OCI-LY3 (cell line): Measurements from ENCODE around the gene SECTM1.

ENCODE experiments used
- H2AFZ ChIP-seq: fragments of 200-600, 300-600 bp; shearing (Covaris generic); 2 replicates; pipeline ENCODE4 v1.6.0; 2014; ENCODE audit warnings: antibody characterized with exemption, low read depth, low read length
- H3K27ac ChIP-seq: fragments of 200-600, 300-600 bp; sonication (generic); 2 replicates; pipeline ENCODE4 v1.5.1; 2014; ENCODE audit warnings: mild to moderate bottlenecking, low read length, moderate library complexity, mixed read lengths
- H3K27me3 ChIP-seq: fragments of 200-600, 300-600 bp; sonication (generic); 2 replicates; pipeline ENCODE4 v1.6.1; 2014; ENCODE audit warnings: low read depth, low read length, mixed read lengths
- H3K36me3 ChIP-seq: fragments of 200-600, 300-600 bp; sonication (generic); replicated peaks from 2 replicates; pipeline ENCODE3; 2014; ENCODE audit warnings: low read depth, low read length, mixed read lengths
- H3K4me1 ChIP-seq: fragments of 300-600, 200-600 bp; sonication (generic); 2 replicates; pipeline ENCODE4 v1.6.1; 2014; ENCODE audit warnings: low read length, mixed read lengths
- H3K4me2 ChIP-seq: fragments of 200-600, 300-600 bp; sonication (generic); 2 replicates; pipeline ENCODE4 v1.6.1; 2014; ENCODE audit warnings: low read length, mixed read lengths
- H3K4me3 ChIP-seq: fragments of 300-600, 200-600 bp; sonication (generic); 2 replicates; pipeline ENCODE4 v1.5.1; 2014; ENCODE audit warnings: antibody characterized with exemption, mild to moderate bottlenecking, low read length, moderate library complexity
- H3K79me2 ChIP-seq: fragments of 300-600, 200-600 bp; shearing (Covaris generic); 2 replicates; pipeline ENCODE4 v1.6.1; 2014; ENCODE audit warnings: mild to moderate bottlenecking, low read length, mixed read lengths
- H3K9ac ChIP-seq: fragments of 300-600, 200-600 bp; shearing (Covaris generic); 2 replicates; pipeline ENCODE4 v1.6.0; 2014; ENCODE audit warnings: mild to moderate bottlenecking, low read length, moderate library complexity
- H3K9me3 ChIP-seq: fragments of 200-600, 300-600 bp; shearing (Covaris generic); 2 replicates; pipeline ENCODE4 v1.6.1; 2014; ENCODE audit warnings: low read length, mixed read lengths; ENCODE audit not compliant: insufficient read depth
- H4K20me1 ChIP-seq: fragments of 200-600, 300-600 bp; sonication (generic); 2 replicates; pipeline ENCODE4 v1.6.1; 2016; ENCODE audit warnings: low read length, mixed read lengths; ENCODE audit not compliant: insufficient read depth
- CTCF ChIP-seq: fragments of 200-600, 300-600 bp; sonication (generic); IDR thresholded peaks from 2 replicates; pipeline ENCODE4 v1.5.1; 2014; ENCODE audit warnings: antibody characterized with exemption, low read length, low read depth
- EZH2phosphoT487 ChIP-seq: fragments of 200-600 bp; shearing (Covaris generic); IDR thresholded peaks from 2 replicates; pipeline ENCODE4 v1.6.1; 2018; ENCODE audit warnings: antibody characterized with exemption, mixed run types, low read depth

Gene SECTM1

GRCh38 chr17:82321947-82322466 lies 11.6 kb downstream of the SECTM1 start:
- Histone ChIP-seq H3K4me2 (peak overlapping the region; percentile 95), H3K36me3 (no peaks in the 10 kb centered on the region), H3K27ac (no peak overlapping the region), H3K27me3 (peaks cover 20% of the 10 kb centered on the region), H3K4me3 (peak overlapping the region; percentile 78), H3K4me1 (peaks cover 21% of the 10 kb centered on the region), H4K20me1 (no peaks in the 10 kb centered on the region), H3K9me3 (no peaks in the 10 kb centered on the region), H3K79me2 (no peaks in the 10 kb centered on the region), H3K9ac (peak overlapping the region; percentile 52; the same call in 1 of the 2 replicates), H2AFZ (no peak overlapping the region; the same call in 1 of the 2 replicates)
- TF ChIP-seq EZH2phosphoT487: no peak
- no peak for TF ChIP-seq CTCF

- TF ChIP-seq EZH2phosphoT487 (no peak), CTCF (peak; percentile 88)
- H3K79me2 ChIP-seq: no peaks in the 10 kb centered on the region
- H3K36me3 ChIP-seq: no peaks in the 10 kb centered on the region
- H3K4me1 ChIP-seq: peaks cover 21% of the 10 kb centered on the region
- peak overlapping the region; percentile 70 for H2AFZ ChIP-seq
- peak overlapping the region; percentile 52 for H3K9ac ChIP-seq
- H4K20me1 ChIP-seq: no peaks in the 10 kb centered on the region
- H3K27me3 ChIP-seq: peaks cover 20% of the 10 kb centered on the region
- H3K4me3 ChIP-seq: peak overlapping the region; percentile 78
- H3K4me2 ChIP-seq: peak overlapping the region; percentile 95
- H3K9me3 ChIP-seq: no peaks in the 10 kb centered on the region
- H3K27ac ChIP-seq: peak overlapping the region; percentile 14; the same call in 1 of the 2 replicates
Observed at GRCh38 chr17:82320956-82321927, 12.3 kb downstream of the SECTM1 start.

GRCh38 chr17:82320140-82320840 lies 13.3 kb downstream of the SECTM1 start:
- H4K20me1 ChIP-seq: no peaks in the 10 kb centered on the region
- H3K36me3 ChIP-seq: no peaks in the 10 kb centered on the region
- peak overlapping the region; percentile 95; the same call in 1 of the 2 replicates for H3K4me2 ChIP-seq
- H3K4me3 ChIP-seq: no peak overlapping the region
- no peaks in the 10 kb centered on the region for H3K9me3 ChIP-seq
- peaks cover 21% of the 10 kb centered on the region for H3K4me1 ChIP-seq
- H3K9ac ChIP-seq: no peak overlapping the region
- no peak for TF ChIP-seq CTCF
- TF ChIP-seq EZH2phosphoT487: no peak
- H3K27ac ChIP-seq: no peak overlapping the region
- H3K79me2 ChIP-seq: no peaks in the 10 kb centered on the region
- no peak overlapping the region for H2AFZ ChIP-seq
- peaks cover 17% of the 10 kb centered on the region for H3K27me3 ChIP-seq
